K562 (cell line): ENCODE measurements around the gene DNASE1L3.

Experiments
- CEBPB ChIP-seq: fragments of 450-650 bp; IDR thresholded peaks from 2 replicates; pipeline ENCODE4 v1.6.1; 2016; ENCODE audit warnings: missing genetic modification characterization, missing compliant biosample characterization
- CREB1 ChIP-seq, 2 experiments: sonication (generic) in 1 of 2; formaldehyde crosslinking in 1 of 2; IDR thresholded peaks; 2 replicates each; pipeline versions ENCODE4 v1.6.1 to v1.8.0; 2012 to 2022; ENCODE audit warnings: inconsistent platforms in 1 of 2, mild to moderate bottlenecking in 1 of 2, missing genetic modification reagents in 1 of 2, moderate library complexity in 1 of 2
- FOSL1 ChIP-seq: fragments of 200-800 bp; sonication (Bioruptor generic); conservative IDR thresholded peaks from 2 replicates; pipeline ENCODE4 v1.6.1; 2016; ENCODE audit warnings: missing genetic modification characterization, missing compliant biosample characterization
- RAD21 ChIP-seq, 2 experiments: fragments of 250-450 bp in 1 of 2; fragments of 450-650 bp in 1 of 2; sonication (Bioruptor Pico) in 1 of 2; formaldehyde crosslinking in 1 of 2; IDR thresholded peaks in 1 of 2; conservative IDR thresholded peaks in 1 of 2; 2 replicates each; pipeline versions ENCODE4 v1.4.0 to v1.8.0; 2020 to 2022; ENCODE audit warnings: mild to moderate bottlenecking in 2 of 2, moderate library complexity in 1 of 2
- RNF2 ChIP-seq: sonication (generic); IDR thresholded peaks from 2 replicates; pipeline ENCODE4 v1.6.1; 2016
- SMARCA5 ChIP-seq: fragments of 450-650 bp; IDR thresholded peaks from 2 replicates; pipeline ENCODE4 v1.6.1; 2016
- TCF7L2 ChIP-seq: fragments of 150-350 bp; IDR thresholded peaks from 2 replicates; pipeline ENCODE4 v1.6.1; 2016; ENCODE audit warnings: low read depth, mild to moderate bottlenecking, low read length, moderate library complexity
- TF ChIP-seq, protein P1 (sequence below): sonication (generic); formaldehyde crosslinking; IDR thresholded peaks from 2 replicates; pipeline ENCODE4 v1.8.1; 2022; ENCODE audit warnings: missing genetic modification reagents
- TF ChIP-seq, protein P2 (sequence below), 3 experiments: IDR thresholded peaks in 2 of 3; conservative IDR thresholded peaks in 1 of 3; 2 replicates each; pipeline ENCODE4 v1.5.1; 2011 to 2012; ENCODE audit warnings: low read length in 3 of 3, mild to moderate bottlenecking in 3 of 3, control low read depth in 2 of 3, improper control_type of control experiment in 1 of 3, inconsistent platforms in 1 of 3, low read depth in 1 of 3, mixed read lengths in 1 of 3, moderate library complexity in 1 of 3; ENCODE audit not compliant: insufficient read depth in 2 of 3

DNA sequence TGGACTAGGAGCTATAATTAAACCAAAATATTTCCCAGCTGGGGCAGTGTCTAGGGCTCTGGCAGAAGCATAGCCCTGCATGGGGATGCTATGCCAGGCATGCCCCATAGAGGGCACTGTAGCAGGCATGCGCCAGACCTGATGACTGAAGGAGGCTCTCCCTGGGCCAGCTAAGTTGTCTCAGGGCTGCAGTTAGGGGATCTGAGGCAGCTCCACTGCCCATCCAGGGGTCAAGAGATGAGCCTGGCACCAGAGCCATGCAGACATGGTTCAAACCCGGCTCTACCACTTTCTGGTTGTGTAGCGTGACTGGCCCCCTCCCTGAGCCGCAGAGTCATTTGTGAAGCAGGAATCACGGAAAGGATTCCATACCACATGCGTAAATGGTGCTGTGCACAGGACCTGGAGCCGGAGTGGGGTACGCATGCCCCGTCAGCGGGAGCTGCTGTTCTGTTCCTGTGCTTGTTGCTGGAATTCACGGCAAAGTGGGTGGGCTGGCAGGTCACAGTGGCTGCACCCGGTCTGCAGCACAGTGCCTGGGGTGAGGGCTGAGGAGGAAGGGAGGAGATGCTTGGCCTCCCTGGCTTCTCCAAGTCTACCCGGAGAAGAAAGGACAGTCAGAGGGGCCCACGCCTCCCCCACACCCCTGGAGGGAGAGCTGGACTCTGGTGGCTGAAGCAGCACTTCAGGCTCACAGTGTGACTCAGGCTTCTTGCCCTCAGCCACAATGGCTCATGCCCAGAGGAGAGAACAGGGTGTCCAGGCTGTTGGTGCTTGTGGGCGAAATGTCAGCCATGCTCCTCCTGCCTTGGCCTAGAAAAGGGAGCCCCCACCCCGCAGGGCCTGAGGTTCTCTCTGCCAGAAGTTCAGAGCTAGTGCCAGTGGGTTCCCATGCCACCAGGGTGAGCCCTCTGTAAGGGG lies 43.1 kb downstream of the DNASE1L3 start:
- TF ChIP-seq TCF7L2 (no peak), RAD21 (CRISPR knock-in tag; conservative IDR thresholded peaks at IDR 0.05 in 1 of 2, IDR thresholded peaks at IDR 0.05 in 1 of 2) (peak in 1 of 2 experiments; percentile 32; a peak in 2 of 4 replicates), FOSL1 (tag) (no peak), CREB1 (IDR thresholded peaks at IDR 0.05) (no peak), CREB1 (CRISPR knock-in tag; IDR thresholded peaks at IDR 0.05) (no peak), CEBPB (tag) (no peak), RNF2 (no peak), SMARCA5 (no peak)
- TF ChIP-seq, protein P1, sequence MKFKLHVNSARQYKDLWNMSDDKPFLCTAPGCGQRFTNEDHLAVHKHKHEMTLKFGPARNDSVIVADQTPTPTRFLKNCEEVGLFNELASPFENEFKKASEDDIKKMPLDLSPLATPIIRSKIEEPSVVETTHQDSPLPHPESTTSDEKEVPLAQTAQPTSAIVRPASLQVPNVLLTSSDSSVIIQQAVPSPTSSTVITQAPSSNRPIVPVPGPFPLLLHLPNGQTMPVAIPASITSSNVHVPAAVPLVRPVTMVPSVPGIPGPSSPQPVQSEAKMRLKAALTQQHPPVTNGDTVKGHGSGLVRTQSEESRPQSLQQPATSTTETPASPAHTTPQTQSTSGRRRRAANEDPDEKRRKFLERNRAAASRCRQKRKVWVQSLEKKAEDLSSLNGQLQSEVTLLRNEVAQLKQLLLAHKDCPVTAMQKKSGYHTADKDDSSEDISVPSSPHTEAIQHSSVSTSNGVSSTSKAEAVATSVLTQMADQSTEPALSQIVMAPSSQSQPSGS (CRISPR knock-in tag) = no peak
- TF ChIP-seq, protein P2, sequence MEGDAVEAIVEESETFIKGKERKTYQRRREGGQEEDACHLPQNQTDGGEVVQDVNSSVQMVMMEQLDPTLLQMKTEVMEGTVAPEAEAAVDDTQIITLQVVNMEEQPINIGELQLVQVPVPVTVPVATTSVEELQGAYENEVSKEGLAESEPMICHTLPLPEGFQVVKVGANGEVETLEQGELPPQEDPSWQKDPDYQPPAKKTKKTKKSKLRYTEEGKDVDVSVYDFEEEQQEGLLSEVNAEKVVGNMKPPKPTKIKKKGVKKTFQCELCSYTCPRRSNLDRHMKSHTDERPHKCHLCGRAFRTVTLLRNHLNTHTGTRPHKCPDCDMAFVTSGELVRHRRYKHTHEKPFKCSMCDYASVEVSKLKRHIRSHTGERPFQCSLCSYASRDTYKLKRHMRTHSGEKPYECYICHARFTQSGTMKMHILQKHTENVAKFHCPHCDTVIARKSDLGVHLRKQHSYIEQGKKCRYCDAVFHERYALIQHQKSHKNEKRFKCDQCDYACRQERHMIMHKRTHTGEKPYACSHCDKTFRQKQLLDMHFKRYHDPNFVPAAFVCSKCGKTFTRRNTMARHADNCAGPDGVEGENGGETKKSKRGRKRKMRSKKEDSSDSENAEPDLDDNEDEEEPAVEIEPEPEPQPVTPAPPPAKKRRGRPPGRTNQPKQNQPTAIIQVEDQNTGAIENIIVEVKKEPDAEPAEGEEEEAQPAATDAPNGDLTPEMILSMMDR (IDR thresholded peaks at IDR 0.05 in 2 of 3, conservative IDR thresholded peaks at IDR 0.05 in 1 of 3; ENCODE audit: insufficient read depth in 2 of 3, low read depth in 1 of 3, low read length in 3 of 3) = peak; percentile 73 to 84 (median 78)
